ENCODE data around the gene PCDHGA11.

DNA sequence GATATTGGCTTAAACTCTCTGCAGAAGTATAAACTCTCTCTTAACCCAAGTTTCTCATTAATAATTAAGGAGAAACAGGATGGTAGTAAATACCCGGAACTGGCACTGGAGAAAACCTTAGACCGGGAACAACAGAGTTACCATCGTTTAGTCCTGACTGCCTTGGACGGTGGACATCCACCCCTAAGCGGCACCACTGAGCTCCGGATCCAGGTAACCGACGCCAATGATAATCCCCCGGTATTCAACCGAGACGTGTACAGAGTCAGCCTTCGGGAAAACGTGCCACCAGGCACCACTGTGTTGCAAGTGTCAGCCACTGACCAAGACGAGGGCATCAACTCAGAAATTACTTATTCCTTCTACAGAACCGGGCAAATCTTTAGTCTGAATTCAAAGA lies 22.2 kb upstream of the PCDHGA11 start:
- TF ChIP-seq, protein P1, sequence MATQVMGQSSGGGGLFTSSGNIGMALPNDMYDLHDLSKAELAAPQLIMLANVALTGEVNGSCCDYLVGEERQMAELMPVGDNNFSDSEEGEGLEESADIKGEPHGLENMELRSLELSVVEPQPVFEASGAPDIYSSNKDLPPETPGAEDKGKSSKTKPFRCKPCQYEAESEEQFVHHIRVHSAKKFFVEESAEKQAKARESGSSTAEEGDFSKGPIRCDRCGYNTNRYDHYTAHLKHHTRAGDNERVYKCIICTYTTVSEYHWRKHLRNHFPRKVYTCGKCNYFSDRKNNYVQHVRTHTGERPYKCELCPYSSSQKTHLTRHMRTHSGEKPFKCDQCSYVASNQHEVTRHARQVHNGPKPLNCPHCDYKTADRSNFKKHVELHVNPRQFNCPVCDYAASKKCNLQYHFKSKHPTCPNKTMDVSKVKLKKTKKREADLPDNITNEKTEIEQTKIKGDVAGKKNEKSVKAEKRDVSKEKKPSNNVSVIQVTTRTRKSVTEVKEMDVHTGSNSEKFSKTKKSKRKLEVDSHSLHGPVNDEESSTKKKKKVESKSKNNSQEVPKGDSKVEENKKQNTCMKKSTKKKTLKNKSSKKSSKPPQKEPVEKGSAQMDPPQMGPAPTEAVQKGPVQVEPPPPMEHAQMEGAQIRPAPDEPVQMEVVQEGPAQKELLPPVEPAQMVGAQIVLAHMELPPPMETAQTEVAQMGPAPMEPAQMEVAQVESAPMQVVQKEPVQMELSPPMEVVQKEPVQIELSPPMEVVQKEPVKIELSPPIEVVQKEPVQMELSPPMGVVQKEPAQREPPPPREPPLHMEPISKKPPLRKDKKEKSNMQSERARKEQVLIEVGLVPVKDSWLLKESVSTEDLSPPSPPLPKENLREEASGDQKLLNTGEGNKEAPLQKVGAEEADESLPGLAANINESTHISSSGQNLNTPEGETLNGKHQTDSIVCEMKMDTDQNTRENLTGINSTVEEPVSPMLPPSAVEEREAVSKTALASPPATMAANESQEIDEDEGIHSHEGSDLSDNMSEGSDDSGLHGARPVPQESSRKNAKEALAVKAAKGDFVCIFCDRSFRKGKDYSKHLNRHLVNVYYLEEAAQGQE (IDR thresholded peaks at IDR 0.05; ENCODE audit: insufficient read depth in 1 of 2, low read depth in 2 of 2, low read length in 2 of 2): no peak
- TF ChIP-seq POLR2AphosphoS5 (IDR thresholded peaks at IDR 0.05; ENCODE audit: low read depth, low read length): no peak
- TF ChIP-seq TAF1 (IDR thresholded peaks at IDR 0.05; ENCODE audit: borderline replicate concordance, insufficient read depth, low read length): no peak

Measured in PFSK-1 (cell line).